Neutrophil (primary cell): ENCODE results near the gene METRNL.

Experiments
- H3K27ac ChIP-seq: fragments of 200-600 bp; sonication (generic); 2 replicates; pipeline ENCODE4 v1.5.1; 2016; ENCODE audit warnings: mild to moderate bottlenecking, moderate library complexity
- H3K27me3 ChIP-seq: fragments of 200-600 bp; sonication (generic); 2 replicates; pipeline ENCODE4 v1.6.0; 2016; ENCODE audit warnings: mild to moderate bottlenecking
- H3K36me3 ChIP-seq: fragments of 200-600 bp; sonication (generic); 2 replicates; pipeline ENCODE4 v1.5.1; 2017
- H3K4me1 ChIP-seq, 2 experiments: fragments of 200-600 bp in 1 of 2; sonication (generic) in 1 of 2; 1 replicate in 1 of 2; 2 replicates in 1 of 2; pipeline versions ENCODE4 v1.5.1 to v1.6.1; 2013 to 2016; ENCODE audit warnings: low read depth in 1 of 2, low read length in 1 of 2, mild to moderate bottlenecking in 1 of 2, moderate library complexity in 1 of 2; ENCODE audit not compliant: control insufficient read depth in 1 of 2, insufficient read depth in 1 of 2
- H3K4me3 ChIP-seq, 2 experiments: fragments of 200-600 bp in 1 of 2; sonication (generic) in 1 of 2; 1 replicate in 1 of 2; 2 replicates in 1 of 2; pipeline ENCODE4 v1.5.1; 2013 to 2016; ENCODE audit warnings: low read depth in 1 of 2, low read length in 1 of 2, mild to moderate bottlenecking in 1 of 2, moderate library complexity in 1 of 2
- H3K9me3 ChIP-seq: fragments of 200-600 bp; sonication (generic); 2 replicates; pipeline ENCODE4 v1.5.1; 2016
- TF ChIP-seq, protein P1 (sequence below): fragments of 200-600 bp; sonication (generic); IDR thresholded peaks from 2 replicates; pipeline ENCODE4 v1.5.1; 2016; ENCODE audit warnings: antibody characterized with exemption

The METRNL gene

DNA sequence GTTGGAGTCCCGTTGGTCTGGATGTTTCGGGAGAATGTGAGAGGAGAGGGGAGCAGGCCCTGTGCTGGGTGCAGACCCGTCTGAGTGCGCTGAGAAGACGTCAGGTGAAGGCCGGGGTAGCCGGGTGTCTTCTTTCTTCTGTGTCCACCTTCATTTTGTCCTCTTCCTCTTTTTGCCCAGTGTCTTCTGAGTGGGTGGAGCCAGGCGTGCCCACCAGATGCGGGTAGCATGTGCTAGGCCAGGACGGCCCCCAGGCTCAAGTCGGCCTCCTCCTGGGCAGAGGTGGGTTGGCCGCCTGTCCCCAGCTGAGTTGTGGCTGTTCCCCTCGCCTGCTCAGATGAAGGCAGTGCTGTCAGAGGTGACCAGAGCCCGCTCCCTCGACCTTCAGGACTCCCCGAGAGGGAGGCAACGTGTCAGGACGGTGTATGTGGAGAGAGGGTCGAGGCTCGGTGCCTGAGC is 3.5 kb downstream of the METRNL start:
- peaks cover 68% of the 10 kb centered on the region for H3K27me3 ChIP-seq
- TF ChIP-seq, protein P1, sequence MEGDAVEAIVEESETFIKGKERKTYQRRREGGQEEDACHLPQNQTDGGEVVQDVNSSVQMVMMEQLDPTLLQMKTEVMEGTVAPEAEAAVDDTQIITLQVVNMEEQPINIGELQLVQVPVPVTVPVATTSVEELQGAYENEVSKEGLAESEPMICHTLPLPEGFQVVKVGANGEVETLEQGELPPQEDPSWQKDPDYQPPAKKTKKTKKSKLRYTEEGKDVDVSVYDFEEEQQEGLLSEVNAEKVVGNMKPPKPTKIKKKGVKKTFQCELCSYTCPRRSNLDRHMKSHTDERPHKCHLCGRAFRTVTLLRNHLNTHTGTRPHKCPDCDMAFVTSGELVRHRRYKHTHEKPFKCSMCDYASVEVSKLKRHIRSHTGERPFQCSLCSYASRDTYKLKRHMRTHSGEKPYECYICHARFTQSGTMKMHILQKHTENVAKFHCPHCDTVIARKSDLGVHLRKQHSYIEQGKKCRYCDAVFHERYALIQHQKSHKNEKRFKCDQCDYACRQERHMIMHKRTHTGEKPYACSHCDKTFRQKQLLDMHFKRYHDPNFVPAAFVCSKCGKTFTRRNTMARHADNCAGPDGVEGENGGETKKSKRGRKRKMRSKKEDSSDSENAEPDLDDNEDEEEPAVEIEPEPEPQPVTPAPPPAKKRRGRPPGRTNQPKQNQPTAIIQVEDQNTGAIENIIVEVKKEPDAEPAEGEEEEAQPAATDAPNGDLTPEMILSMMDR, result no peak
- peak overlapping the region; percentile 13 for H3K27ac ChIP-seq
- peaks cover 27 to 30% of the 10 kb centered on the region in 2 experiments for H3K4me1 ChIP-seq
- H3K9me3 ChIP-seq, result no peaks in the 10 kb centered on the region
- peaks cover 7% of the 10 kb centered on the region for H3K36me3 ChIP-seq
- no peak overlapping the region for H3K4me3 ChIP-seq

- H3K9me3 ChIP-seq, result no peaks in the 10 kb centered on the region
- peaks cover 7% of the 10 kb centered on the region for H3K36me3 ChIP-seq
- TF ChIP-seq, protein P1, result no peak
- H3K27me3 ChIP-seq, result peaks cover 67% of the 10 kb centered on the region
- H3K4me1 ChIP-seq, result peaks cover 25% of the 10 kb centered on the region in 2 experiments
- H3K4me3 ChIP-seq, result no peak overlapping the region
- H3K27ac ChIP-seq, result peak overlapping the region; percentile 31
Measured at GRCh38 chr17:83083368-83084201, 4.2 kb downstream of the METRNL start.

- Histone ChIP-seq H3K36me3 (peaks cover 7% of the 10 kb centered on the region), H3K4me1 (peaks cover 22 to 23% of the 10 kb centered on the region in 2 experiments), H3K27ac (peak overlapping the region; percentile 31), H3K27me3 (peaks cover 67% of the 10 kb centered on the region), H3K4me3 (no peak overlapping the region), H3K9me3 (no peaks in the 10 kb centered on the region)
- TF ChIP-seq, protein P1, result no peak
Measured at GRCh38 chr17:83084214-83084613, 4.8 kb downstream of the METRNL start.

DNA sequence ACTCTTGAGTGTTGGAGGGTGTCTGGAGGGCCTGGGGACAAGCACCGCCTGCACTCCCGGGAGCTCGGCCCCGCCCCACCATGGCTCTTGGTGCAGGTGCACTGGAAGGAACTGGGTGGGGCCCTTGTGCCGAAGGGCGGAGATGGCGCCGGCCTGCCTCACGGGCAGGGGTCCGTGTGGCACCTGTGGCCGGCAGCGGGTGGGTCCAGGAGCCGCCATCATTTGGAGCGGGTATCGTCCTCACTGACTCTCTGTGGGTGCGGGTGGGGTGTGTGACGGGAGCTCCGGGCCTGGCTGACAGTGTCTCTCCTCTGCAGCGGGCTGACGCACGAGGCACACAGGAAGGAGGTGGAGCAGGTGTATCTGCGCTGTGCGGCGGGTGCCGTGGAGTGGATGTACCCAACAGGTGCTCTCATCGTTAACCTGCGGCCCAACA is 5.2 kb downstream of the METRNL start:
- Histone ChIP-seq H3K4me3 (no peak overlapping the region), H3K9me3 (no peaks in the 10 kb centered on the region), H3K4me1 (peaks cover 22 to 23% of the 10 kb centered on the region in 2 experiments), H3K36me3 (peaks cover 7% of the 10 kb centered on the region), H3K27ac (no peak overlapping the region), H3K27me3 (peaks cover 68% of the 10 kb centered on the region)
- TF ChIP-seq, protein P1, result no peak

- Histone ChIP-seq H3K36me3 (peaks cover 7% of the 10 kb centered on the region), H3K27ac (no peak overlapping the region), H3K4me1 (peaks cover 22 to 23% of the 10 kb centered on the region in 2 experiments), H3K4me3 (no peak overlapping the region), H3K9me3 (no peaks in the 10 kb centered on the region), H3K27me3 (peaks cover 68% of the 10 kb centered on the region)
- TF ChIP-seq, protein P1, result no peak
Measured at GRCh38 chr17:83085103-83085502, 5.7 kb downstream of the METRNL start.
